Natural killer cell treated with Interleukin-12 subunit alpha and Interleukin-12 subunit beta and Interleukin-15 and Interleukin-18, amount 100 ng/mL, for 72 hours (primary cell): ENCODE data around the gene PRMT1. TPM values are rescaled to one million over a fixed set of nuclear protein-coding genes. Genes with fewer than 3 reads are reported as not detected.

Experiments used
- ATAC-seq, 2 donors: fragments of 150-1000 bp; cut with Tn5 transposase in 1 of 2; sonication (Bioruptor Pico), chemical (Tn5 transposase) in 1 of 2; 2 replicates each; pipeline ENCODE4 v1.10.0; 2021
- DNase-seq: peaks from one replicate; pipeline ENCODE4 v3.0.0; 2022; ENCODE audit warnings: low spot score
- H3K27ac Mint-ChIP-seq, 2 donors: 1 replicate in 1 of 2; 2 replicates in 1 of 2; pipeline ENCODE4 v1.8.0; 2022; ENCODE audit warnings: mixed read lengths in 2 of 2, mild to moderate bottlenecking in 1 of 2, moderate library complexity in 1 of 2
- H3K27me3 Mint-ChIP-seq, 2 donors: 1 replicate in 1 of 2; 2 replicates in 1 of 2; pipeline ENCODE4 v1.8.0; 2022; ENCODE audit warnings: mixed read lengths in 2 of 2
- H3K36me3 Mint-ChIP-seq: one replicate; pipeline ENCODE4 v1.8.0; 2022; ENCODE audit warnings: mixed read lengths
- H3K4me1 Mint-ChIP-seq, 2 donors: 1 replicate in 1 of 2; 2 replicates in 1 of 2; pipeline ENCODE4 v1.8.0; 2022; ENCODE audit warnings: low read depth in 2 of 2, mixed read lengths in 2 of 2, mild to moderate bottlenecking in 1 of 2
- H3K4me3 Mint-ChIP-seq: one replicate; pipeline ENCODE4 v1.8.0; 2022; ENCODE audit warnings: mixed read lengths
- H3K9me3 Mint-ChIP-seq: 2 replicates; pipeline ENCODE4 v1.8.0; 2022; ENCODE audit warnings: mixed read lengths
- total RNA-seq, 2 donors: library from RNA; stranded (reverse); gene quantifications; one replicate each; pipeline ENCODE4 v1.2.3, GENCODE V29; 2022

Gene PRMT1
- total RNA-seq, 2 donors from 2014 or later, result 268 to 457 TPM

DNA sequence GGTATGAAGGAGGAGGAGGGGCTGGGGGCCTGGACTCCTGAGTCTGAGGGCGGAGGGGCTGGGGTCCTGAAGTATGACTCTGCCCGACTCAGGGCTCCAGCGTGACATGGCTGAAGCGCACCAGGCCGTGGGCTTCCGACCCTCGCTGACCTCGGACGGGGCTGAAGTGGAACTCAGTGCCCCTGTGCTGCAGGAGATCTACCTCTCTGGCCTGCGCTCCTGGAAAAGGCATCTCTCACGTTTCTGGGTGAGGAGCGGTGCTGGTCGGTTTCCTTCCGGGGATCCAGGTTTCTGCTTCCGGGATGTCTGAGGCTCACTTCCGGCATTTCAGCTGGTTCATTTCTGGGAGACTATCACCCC is 15.1 kb downstream of the PRMT1 start:
- no peak for DNase-seq
- no peaks in the 10 kb centered on the region for H3K9me3 Mint-ChIP-seq
- peaks cover 13 to 15% of the 10 kb centered on the region in 2 donors for H3K4me1 Mint-ChIP-seq
- H3K36me3 Mint-ChIP-seq, result peaks cover 4% of the 10 kb centered on the region
- ATAC-seq, result no peak
- H3K27me3 Mint-ChIP-seq, result peaks cover 9 to 11% of the 10 kb centered on the region in 2 donors
- no peak overlapping the region for H3K4me3 Mint-ChIP-seq
- no peak overlapping the region for H3K27ac Mint-ChIP-seq

DNA sequence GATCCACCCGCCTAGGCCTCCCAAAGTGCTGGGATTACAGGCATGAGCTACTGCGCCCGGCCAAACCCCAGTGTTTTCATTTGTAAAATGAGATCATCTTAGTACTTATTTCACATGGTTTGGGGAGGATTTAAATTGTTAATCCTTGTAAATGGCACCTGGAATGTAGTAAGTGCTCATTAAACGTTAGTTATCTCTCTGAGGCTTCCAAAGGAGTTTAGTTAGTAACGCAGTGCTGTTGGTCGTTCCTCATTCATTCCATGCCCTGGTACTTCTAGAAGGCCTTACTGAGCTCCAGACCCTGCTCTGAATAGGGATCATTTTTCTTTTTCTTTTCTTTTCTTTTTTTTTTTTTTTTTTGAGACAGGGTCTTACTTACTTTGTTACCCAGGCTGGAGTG is 19.0 kb downstream of the PRMT1 start:
- no peaks in the 10 kb centered on the region for H3K36me3 Mint-ChIP-seq
- ATAC-seq (no peak), DNase-seq (no peak)
- H3K9me3 Mint-ChIP-seq, result no peaks in the 10 kb centered on the region
- H3K27me3 Mint-ChIP-seq, result peaks cover under 1 to 4% of the 10 kb centered on the region in 2 donors
- H3K4me1 Mint-ChIP-seq, result peaks cover 0 to under 1% of the 10 kb centered on the region in 2 donors
- no peak overlapping the region for H3K4me3 Mint-ChIP-seq
- H3K27ac Mint-ChIP-seq, result no peak overlapping the region

DNA sequence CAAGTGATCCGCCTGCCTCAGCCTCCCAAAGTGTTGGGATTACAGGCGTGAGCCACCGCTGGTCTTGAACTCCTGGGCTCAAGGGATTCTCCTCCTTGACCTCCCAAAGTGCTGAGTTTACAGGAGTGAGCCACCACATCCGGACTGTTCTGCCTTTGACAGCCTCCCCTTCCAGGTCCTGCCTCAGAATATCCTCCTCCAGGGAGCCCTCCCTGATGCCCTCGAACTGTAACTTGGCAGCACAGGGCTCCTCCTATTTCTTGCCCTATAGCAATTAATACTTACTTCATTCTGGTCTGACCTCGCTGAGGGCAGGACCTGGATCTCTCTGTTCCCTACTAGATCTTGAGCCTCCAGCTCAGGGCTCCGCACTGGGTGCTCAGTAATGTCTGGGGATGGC is 19.8 kb downstream of the PRMT1 start:
- DNase-seq (no peak), ATAC-seq (no peak)
- no peaks in the 10 kb centered on the region for H3K36me3 Mint-ChIP-seq
- no peaks in the 10 kb centered on the region for H3K9me3 Mint-ChIP-seq
- no peaks in the 10 kb centered on the region for H3K4me1 Mint-ChIP-seq
- H3K27me3 Mint-ChIP-seq, result peaks cover 0 to 4% of the 10 kb centered on the region in 2 donors
- no peak overlapping the region for H3K4me3 Mint-ChIP-seq
- no peak overlapping the region for H3K27ac Mint-ChIP-seq

DNA sequence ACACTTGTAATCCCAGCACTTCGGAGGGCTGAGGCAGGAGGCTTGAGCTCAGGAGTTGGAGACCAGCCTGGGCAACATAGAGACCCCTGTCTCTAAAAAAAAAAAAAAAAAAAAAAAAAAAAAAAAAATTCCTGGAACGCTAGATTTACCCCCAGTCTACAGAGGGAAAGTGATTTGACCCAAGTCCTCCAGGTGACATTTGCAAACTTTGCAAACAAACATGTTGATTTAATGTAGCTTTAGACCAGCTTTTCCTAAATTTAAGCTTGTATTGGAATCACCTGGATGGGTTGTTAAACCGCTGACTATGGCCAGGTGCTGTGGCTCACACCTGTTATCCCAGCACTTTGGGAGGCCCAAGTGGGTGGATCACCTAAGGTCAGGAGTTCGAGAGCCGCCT is 22.3 kb downstream of the PRMT1 start:
- Mint-ChIP-seq H3K27ac (no peak overlapping the region), H3K27me3 (no peaks in the 10 kb centered on the region), H3K9me3 (no peaks in the 10 kb centered on the region), H3K4me1 (no peaks in the 10 kb centered on the region), H3K36me3 (no peaks in the 10 kb centered on the region), H3K4me3 (no peak overlapping the region)
- no peak for ATAC-seq
- DNase-seq, result no peak

DNA sequence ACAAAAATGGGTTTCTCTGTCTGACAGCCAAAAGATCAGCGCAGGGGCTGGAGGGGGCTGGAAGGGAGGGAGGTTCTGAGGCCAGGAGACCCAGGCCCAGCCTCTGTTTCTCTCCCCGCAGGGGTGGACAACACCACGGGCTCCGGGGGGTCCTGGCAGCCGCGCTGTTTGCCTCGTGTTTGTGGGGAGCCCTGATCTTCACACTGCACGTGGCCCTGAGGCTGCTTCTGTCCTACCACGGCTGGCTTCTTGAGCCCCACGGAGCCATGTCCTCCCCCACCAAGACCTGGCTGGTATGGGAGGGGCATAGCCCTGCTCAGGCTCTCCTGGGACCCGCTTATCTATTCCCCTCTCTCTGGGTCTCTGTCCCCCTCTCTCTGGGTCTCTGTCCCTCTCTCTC is 23.5 kb downstream of the PRMT1 start:
- ATAC-seq (peak; percentile 50 to 54), DNase-seq (no peak)
- H3K9me3 Mint-ChIP-seq, result no peaks in the 10 kb centered on the region
- no peaks in the 10 kb centered on the region for H3K27me3 Mint-ChIP-seq
- H3K27ac Mint-ChIP-seq, result no peak overlapping the region
- H3K4me1 Mint-ChIP-seq, result no peaks in the 10 kb centered on the region
- no peaks in the 10 kb centered on the region for H3K36me3 Mint-ChIP-seq
- no peak overlapping the region for H3K4me3 Mint-ChIP-seq

DNA sequence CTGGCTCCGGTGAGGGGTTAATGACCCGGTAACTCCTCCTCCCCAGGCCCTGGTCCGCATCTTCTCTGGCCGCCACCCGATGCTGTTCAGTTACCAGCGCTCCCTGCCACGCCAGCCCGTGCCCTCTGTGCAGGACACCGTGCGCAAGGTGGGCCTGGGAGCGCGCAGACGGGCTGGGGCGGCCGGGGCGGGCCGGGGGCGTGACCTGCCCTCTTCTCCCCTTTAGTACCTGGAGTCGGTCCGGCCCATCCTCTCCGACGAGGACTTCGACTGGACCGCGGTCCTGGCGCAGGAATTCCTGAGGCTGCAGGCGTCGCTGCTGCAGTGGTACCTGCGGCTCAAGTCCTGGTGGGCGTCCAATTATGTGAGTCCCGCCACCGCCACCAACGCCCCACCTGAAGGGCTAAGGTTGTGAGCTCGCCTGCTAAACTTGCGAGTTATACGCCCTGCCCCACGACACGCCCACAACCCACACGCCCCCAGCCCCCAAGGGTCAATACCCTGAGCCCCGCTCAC is 24.3 kb downstream of the PRMT1 start:
- Mint-ChIP-seq H3K36me3 (no peaks in the 10 kb centered on the region), H3K9me3 (no peaks in the 10 kb centered on the region), H3K27ac (no peak overlapping the region), H3K27me3 (no peaks in the 10 kb centered on the region), H3K4me1 (no peaks in the 10 kb centered on the region), H3K4me3 (no peak overlapping the region)
- DNase-seq (no peak), ATAC-seq (no peak)

DNA sequence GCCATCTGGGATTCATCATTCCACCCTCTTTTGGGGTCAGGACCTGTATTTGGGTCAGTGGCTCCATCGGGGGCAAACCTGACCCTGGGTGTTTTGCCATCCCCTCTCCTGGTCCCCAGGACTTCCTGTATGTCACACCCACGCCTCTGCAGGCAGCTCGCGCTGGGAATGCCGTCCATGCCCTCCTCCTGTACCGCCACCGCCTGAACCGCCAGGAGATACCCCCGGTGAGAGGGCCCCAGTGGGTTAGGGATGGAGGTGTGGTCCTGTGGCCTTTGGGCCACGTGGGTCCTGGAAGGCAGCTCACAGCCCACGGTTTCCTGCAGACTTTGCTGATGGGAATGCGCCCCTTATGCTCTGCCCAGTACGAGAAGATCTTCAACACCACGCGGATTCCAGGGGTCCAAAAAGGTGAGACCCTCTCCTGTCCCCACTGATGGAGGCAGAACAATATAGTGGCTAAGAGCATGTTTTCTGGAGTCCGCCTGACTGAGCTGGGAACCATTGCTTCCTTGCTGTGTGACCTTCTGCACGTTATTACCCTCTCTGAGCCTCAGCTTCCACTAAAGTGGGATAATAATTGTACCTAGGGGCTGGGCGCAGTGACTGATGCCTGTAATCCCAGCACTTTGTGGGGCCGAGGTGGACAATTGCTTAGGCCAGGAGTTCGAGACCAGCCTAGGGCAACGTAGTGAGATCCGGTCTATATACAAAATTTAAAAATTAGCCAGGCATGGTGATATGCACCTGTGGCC is 28.0 kb downstream of the PRMT1 start:
- no peak overlapping the region for H3K27ac Mint-ChIP-seq

DNA sequence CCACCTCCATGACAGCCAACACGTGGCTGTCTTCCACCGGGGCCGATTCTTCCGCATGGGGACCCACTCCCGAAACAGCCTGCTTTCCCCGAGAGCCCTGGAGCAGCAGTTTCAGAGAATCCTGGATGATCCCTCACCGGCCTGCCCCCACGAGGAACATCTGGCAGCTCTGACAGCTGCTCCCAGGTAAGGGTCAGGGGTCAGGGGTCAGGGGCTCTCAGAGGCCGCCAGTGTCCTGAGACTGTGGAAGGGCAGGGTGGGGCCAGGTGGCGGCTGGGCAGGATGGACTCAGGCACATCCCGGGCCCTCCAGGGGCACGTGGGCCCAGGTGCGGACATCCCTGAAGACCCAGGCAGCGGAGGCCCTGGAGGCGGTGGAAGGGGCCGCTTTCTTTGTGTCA is 28.8 kb downstream of the PRMT1 start:
- Mint-ChIP-seq H3K9me3 (no peaks in the 10 kb centered on the region), H3K36me3 (no peaks in the 10 kb centered on the region), H3K27me3 (peaks cover 0 to 5% of the 10 kb centered on the region in 2 donors), H3K4me3 (no peak overlapping the region), H3K4me1 (no peaks in the 10 kb centered on the region), H3K27ac (no peak overlapping the region)
- ATAC-seq (no peak), DNase-seq (no peak)

More for the DNA sequence above, 28.0 kb downstream of the PRMT1 start:
- Mint-ChIP-seq H3K9me3 (no peaks in the 10 kb centered on the region), H3K27me3 (peaks cover 0 to 2% of the 10 kb centered on the region in 2 donors), H3K4me3 (no peak overlapping the region), H3K36me3 (no peaks in the 10 kb centered on the region), H3K4me1 (no peaks in the 10 kb centered on the region)
- DNase-seq (no peak), ATAC-seq (no peak)

DNA sequence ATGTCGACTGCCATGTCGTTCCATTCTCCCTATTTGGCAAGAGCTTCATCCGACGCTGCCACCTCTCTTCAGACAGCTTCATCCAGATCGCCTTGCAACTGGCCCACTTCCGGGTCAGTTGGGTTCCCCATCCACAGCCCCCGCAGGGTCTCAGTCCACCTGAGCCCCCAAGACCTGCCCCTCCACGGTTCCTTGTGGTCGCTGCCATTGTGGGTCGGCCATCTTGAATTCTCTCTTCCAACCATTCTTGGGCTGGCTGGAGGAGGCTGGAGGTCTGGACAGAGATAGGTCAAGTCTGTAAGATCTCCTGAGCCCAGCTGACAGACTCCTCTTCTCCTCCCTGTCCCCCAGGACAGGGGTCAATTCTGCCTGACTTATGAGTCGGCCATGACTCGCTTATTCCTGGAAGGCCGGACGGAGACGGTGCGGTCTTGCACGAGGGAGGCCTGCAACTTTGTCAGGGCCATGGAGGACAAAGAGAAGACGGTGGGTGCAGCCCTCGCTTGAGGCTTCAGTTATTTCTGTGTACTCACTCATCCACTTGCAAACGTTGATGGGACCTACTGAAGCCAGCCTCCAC is 33.4 kb downstream of the PRMT1 start:
- H3K4me1 Mint-ChIP-seq, result peaks cover 0 to 5% of the 10 kb centered on the region in 2 donors
- H3K27me3 Mint-ChIP-seq, result peaks cover 0 to 5% of the 10 kb centered on the region in 2 donors
- H3K4me3 Mint-ChIP-seq, result no peak overlapping the region
- DNase-seq, result no peak
- ATAC-seq, result no peak
- no peaks in the 10 kb centered on the region for H3K36me3 Mint-ChIP-seq
- H3K27ac Mint-ChIP-seq, result no peak overlapping the region
- no peaks in the 10 kb centered on the region for H3K9me3 Mint-ChIP-seq

DNA sequence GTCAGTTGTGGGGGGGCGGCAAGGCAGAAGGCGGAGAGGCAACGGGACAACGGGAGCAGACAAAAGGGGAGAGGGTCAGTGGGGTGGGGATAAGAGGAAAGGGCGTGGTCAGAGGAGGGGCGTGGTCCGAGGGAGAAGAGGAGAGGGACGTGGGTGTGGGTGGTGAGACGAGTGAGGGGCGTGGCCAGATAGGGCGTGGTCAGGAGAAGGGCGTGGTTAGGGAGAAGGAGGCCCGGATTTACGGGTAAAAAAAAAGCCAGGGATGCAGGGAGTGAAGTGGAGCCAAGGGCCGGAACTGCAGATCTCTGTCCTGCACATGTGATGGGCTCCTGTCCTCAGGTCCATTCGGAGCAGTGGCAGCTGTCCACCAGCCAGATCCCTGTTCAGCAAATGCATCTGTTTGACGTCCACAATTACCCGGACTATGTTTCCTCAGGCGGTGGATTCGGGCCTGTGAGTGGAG is 35.4 kb downstream of the PRMT1 start:
- ATAC-seq, result no peak
- H3K4me1 Mint-ChIP-seq, result peaks cover 7 to 10% of the 10 kb centered on the region in 2 donors
- peak overlapping the region; percentile 14 to 45 for H3K27ac Mint-ChIP-seq
- H3K4me3 Mint-ChIP-seq, result no peak overlapping the region
- no peaks in the 10 kb centered on the region for H3K36me3 Mint-ChIP-seq
- H3K9me3 Mint-ChIP-seq, result no peaks in the 10 kb centered on the region
- DNase-seq, result no peak
- H3K27me3 Mint-ChIP-seq, result peaks cover 0 to 5% of the 10 kb centered on the region in 2 donors

DNA sequence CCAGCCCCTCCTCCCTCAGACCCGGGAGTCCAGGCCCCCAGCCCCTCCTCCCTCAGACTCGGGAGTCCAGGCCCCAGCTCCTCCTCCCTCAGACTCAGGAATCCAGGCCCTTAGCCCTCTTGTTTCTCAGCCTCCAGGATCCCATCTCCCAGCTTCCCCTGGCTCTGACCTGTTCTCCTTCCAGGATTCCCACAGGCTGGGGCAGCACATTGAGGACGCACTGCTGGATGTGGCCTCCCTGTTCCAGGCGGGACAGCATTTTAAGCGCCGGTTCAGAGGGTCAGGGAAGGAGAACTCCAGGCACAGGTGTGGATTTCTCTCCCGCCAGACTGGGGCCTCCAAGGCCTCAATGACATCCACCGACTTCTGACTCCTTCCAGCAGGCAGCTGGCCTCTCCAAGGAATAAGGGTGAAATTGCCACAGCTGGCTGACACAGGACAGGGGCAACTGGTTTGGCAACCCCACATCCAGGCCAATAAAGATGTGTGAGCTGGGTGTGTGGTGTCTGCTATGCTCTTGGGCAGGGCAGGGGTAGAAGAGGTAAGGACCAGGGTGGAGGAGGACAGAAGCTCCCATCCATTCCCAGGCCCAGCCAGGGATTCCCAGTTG is 36.3 kb downstream of the PRMT1 start:
- Mint-ChIP-seq H3K36me3 (no peaks in the 10 kb centered on the region), H3K4me3 (no peak overlapping the region), H3K27me3 (peaks cover 0 to 5% of the 10 kb centered on the region in 2 donors), H3K27ac (no peak overlapping the region), H3K4me1 (peaks cover 11 to 14% of the 10 kb centered on the region in 2 donors), H3K9me3 (no peaks in the 10 kb centered on the region)
- DNase-seq (no peak), ATAC-seq (no peak)

DNA sequence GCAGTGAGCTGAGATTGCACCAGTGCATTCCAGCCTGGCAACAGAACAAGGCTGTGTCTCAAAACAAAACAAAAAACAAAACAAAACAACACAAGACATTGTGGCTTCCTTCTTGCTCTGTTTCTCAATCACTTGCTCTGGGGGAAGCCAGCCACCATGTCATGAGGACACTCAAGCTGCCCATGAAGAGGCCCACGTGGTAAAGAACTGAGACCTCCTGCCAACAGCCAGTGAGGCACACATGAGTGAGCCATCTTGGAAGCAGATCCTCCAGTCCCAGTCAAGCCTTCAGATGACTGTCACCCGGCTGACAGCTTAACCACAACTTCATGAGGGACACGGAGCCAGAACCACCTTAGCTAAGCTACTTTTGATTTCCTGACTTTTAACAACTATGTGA is 39.1 kb downstream of the PRMT1 start:
- ATAC-seq (peak; percentile 17 to 59), DNase-seq (no peak)
- H3K36me3 Mint-ChIP-seq, result no peaks in the 10 kb centered on the region
- H3K27me3 Mint-ChIP-seq, result no peaks in the 10 kb centered on the region
- no peaks in the 10 kb centered on the region for H3K9me3 Mint-ChIP-seq
- H3K4me3 Mint-ChIP-seq, result no peak overlapping the region
- peak overlapping the region in 1 of 2 donors; percentile 58 for H3K27ac Mint-ChIP-seq
- peaks cover 11 to 14% of the 10 kb centered on the region in 2 donors for H3K4me1 Mint-ChIP-seq

DNA sequence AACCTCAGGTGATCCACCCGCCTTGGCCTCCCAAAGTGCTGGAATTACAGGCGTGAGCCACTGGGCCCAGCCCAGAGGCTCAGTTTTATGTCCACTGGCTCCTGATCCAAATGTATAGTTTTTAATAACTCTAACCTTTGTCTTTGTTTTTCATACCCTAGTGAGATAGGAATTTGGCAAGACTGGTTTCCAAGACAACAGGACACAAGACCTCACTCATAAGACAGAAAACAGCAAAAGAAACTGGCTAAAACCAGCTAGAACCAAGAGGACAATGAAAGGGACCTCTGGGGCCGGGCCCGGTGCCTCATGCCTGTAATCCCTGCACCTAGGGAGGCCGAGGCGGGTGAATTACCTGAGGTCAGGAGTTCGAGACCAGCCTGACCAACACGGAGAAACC is 41.4 kb downstream of the PRMT1 start:
- Mint-ChIP-seq H3K9me3 (no peaks in the 10 kb centered on the region), H3K4me3 (no peak overlapping the region), H3K36me3 (no peaks in the 10 kb centered on the region), H3K27ac (no peak overlapping the region), H3K4me1 (peaks cover 11 to 12% of the 10 kb centered on the region in 2 donors), H3K27me3 (no peaks in the 10 kb centered on the region)
- ATAC-seq (no peak), DNase-seq (no peak)

DNA sequence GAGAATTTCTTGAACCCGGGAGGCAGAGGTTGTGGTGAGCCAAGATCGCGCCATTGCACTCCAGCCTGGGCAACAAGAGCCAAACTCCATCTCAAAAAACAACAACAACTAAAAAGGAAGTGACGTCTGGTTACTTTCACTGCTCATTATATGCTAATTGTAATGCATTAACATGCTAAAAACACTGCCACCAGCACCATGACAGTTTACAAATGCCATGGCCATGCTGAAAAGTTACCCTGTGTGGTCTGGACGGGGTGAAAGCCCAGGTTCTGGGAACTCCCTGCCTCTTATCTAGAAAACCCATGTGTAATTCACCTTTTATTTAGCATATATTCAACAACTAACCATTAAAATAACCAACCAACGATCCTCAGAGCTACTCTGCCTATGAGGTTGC is 41.9 kb downstream of the PRMT1 start:
- H3K9me3 Mint-ChIP-seq, result no peaks in the 10 kb centered on the region
- no peak overlapping the region for H3K4me3 Mint-ChIP-seq
- H3K27ac Mint-ChIP-seq, result no peak overlapping the region
- H3K4me1 Mint-ChIP-seq, result peaks cover 11 to 12% of the 10 kb centered on the region in 2 donors
- no peak for DNase-seq
- no peaks in the 10 kb centered on the region for H3K36me3 Mint-ChIP-seq
- H3K27me3 Mint-ChIP-seq, result no peaks in the 10 kb centered on the region
- ATAC-seq, result no peak
